Thyroid gland (tissue), 4 donors: ENCODE data around the gene VPS51.

Source experiments
- POLR2A ChIP-seq, 2 donors: fragments of 450-650 bp; IDR thresholded peaks; one replicate each; pipeline ENCODE4 v1.6.1; 2017; ENCODE audit warnings: antibody characterized with exemption in 2 of 2, mild to moderate bottlenecking in 2 of 2, moderate library complexity in 1 of 2
- TF ChIP-seq, protein P1 (sequence below), 6 experiments: fragments of 200-600 bp in 3 of 6; fragments of 450-650 bp in 3 of 6; sonication (generic) in 3 of 6; IDR thresholded peaks; one replicate each; pipeline ENCODE4 v1.5.1; 2016 to 2019; ENCODE audit warnings: antibody characterized with exemption in 6 of 6, mild to moderate bottlenecking in 2 of 6, inconsistent platforms in 1 of 6, moderate library complexity in 1 of 6

DNA sequence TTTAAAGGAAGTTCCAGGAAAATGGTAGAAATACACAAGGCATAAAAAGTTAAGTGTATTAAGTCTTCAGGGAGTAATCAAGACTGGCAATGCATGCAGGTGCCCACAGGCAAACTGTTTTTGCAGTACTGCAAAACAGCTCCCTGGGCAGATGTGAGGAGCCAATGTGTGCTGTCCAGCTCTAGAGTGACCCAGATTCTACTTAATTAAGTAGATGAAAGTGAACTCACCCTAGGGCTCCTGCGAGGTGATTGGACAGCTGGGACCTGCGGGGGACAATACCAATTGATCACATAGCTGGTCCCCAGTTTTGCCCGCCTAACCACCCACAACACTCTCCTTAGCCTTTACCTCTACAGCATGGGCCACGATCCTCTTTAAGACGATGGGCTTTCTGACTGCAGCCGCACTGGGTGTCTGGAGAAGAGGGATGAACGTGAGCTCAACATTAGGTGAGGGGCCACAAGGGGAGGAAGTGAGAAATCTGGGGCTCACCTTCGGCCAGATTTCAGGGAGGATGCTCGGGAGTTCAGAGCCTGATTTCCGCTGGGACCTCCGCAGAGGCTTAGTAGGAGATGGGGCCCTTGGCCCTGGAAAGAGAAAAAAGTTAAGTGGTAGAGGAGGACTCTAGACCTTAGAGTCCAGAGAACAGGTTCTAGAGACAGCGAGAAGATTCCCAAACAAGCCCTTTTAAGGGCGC is 12.7 kb upstream of the VPS51 start:
- TF ChIP-seq, protein P1, sequence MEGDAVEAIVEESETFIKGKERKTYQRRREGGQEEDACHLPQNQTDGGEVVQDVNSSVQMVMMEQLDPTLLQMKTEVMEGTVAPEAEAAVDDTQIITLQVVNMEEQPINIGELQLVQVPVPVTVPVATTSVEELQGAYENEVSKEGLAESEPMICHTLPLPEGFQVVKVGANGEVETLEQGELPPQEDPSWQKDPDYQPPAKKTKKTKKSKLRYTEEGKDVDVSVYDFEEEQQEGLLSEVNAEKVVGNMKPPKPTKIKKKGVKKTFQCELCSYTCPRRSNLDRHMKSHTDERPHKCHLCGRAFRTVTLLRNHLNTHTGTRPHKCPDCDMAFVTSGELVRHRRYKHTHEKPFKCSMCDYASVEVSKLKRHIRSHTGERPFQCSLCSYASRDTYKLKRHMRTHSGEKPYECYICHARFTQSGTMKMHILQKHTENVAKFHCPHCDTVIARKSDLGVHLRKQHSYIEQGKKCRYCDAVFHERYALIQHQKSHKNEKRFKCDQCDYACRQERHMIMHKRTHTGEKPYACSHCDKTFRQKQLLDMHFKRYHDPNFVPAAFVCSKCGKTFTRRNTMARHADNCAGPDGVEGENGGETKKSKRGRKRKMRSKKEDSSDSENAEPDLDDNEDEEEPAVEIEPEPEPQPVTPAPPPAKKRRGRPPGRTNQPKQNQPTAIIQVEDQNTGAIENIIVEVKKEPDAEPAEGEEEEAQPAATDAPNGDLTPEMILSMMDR (IDR thresholded peaks at IDR 0.05), result no peak
- TF ChIP-seq POLR2A (IDR thresholded peaks at IDR 0.05), result no peak
